ENCODE results near the gene CANT1.

Gene CANT1

GRCh38 chr17:79009397-79010303, at the start of gene CANT1:
Gene CANT1 (minus strand): TSS chr17:79009764. CDS start chr17:78997622, 12,142 bp downstream.
- DNase-seq = peak; percentile 87 to 88

DNA sequence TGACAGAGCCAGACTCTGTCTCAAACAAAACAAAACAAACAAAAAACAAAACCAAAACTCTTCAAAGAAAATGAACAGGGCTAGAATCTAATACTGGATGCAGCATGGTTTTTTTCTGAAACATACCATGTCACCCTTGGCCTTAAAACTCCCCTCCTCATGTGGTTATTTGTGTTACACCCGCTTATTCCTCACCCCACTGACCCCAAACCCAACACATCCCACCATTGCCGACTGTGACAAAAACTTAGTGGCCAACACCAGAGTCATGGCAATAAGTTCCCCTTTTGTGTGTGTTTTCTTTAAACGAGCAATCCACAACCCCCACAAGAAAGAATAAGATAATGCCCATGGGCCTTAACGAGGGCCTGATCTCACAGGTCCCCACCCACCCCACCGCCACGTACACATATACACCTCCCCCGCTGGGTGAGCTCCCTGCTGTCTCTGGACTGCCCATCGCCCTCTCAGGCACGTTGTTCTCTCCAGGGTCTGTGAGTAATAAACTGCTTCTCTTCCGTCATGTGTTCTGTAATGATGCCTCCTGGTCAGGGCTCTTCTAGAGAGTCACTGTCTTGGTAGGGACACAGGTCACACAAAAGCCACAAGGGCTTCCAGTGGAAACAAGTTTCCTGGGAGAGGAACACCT, 48.3 kb upstream of the CANT1 start:
- no peak for DNase-seq

DNA sequence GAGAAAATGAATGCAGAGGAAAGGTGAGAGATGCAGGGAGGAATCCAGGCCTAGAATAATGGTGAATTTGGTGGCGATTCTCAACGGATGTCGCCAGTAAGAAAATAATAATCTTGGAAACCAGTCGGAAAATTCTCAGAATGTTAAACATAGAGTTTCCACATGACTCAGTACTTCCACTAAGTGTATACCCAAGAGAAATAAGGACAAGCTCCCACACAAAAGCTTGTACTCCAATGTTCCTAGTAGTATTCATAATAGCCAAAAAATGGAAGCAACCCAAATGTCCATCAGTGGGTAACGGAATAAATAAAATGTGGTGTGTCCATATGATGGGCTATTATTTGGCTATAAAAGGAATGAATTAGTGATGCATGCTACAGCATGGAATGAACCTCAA, 45.6 kb upstream of the CANT1 start:
- no peak for DNase-seq

- DNase-seq = no peak
These were observed 44.8 kb upstream of the CANT1 start for GRCh38 chr17:79054200-79054960.

- DNase-seq = no peak
These were observed 43.8 kb upstream of the CANT1 start for GRCh38 chr17:79053251-79053925.

GRCh38 chr17:79052131-79052530, 42.6 kb upstream of the CANT1 start:
- no peak for DNase-seq

DNA sequence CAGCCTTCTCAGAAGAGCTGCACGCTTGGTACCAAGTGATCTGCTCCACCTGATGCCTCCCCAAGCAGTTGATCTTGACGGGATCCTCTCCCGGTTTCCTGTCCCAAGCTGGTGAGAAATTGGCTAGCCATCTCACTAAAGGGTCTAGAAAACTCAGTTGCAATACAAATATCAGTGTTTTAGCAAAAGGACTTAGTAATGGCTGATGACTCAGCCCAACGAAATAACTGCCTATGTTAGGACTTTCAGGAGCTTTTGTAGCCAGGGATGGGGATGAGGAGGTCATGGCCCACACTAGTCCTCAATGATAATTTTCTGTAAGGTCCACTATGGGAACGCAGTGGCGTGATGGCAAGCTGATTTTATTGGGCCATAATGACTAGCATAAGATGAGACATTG, 41.7 kb upstream of the CANT1 start:
- DNase-seq = no peak

DNA sequence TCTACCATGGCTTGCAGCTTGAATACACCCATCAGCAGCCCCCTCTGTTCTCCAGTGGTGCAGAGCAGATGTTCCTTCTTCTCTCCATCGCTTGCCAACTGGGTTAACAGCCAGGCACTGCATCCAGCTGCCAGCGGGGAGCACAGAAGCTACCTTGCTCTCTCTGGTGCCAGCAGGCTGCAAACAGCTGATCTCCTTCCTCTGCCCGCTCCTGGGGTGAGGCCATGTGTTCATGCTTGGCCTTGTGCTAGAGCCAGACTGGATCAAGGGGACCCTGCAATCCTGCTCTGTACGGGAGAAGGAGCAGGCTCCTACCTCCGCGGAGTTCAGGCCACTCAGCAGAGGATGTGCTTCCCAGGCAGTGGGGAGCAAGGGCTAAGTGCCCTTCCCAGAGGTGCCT, 41.0 kb upstream of the CANT1 start:
- DNase-seq = no peak

GRCh38 chr17:79049821-79050220, 40.3 kb upstream of the CANT1 start:
- DNase-seq = no peak

DNA sequence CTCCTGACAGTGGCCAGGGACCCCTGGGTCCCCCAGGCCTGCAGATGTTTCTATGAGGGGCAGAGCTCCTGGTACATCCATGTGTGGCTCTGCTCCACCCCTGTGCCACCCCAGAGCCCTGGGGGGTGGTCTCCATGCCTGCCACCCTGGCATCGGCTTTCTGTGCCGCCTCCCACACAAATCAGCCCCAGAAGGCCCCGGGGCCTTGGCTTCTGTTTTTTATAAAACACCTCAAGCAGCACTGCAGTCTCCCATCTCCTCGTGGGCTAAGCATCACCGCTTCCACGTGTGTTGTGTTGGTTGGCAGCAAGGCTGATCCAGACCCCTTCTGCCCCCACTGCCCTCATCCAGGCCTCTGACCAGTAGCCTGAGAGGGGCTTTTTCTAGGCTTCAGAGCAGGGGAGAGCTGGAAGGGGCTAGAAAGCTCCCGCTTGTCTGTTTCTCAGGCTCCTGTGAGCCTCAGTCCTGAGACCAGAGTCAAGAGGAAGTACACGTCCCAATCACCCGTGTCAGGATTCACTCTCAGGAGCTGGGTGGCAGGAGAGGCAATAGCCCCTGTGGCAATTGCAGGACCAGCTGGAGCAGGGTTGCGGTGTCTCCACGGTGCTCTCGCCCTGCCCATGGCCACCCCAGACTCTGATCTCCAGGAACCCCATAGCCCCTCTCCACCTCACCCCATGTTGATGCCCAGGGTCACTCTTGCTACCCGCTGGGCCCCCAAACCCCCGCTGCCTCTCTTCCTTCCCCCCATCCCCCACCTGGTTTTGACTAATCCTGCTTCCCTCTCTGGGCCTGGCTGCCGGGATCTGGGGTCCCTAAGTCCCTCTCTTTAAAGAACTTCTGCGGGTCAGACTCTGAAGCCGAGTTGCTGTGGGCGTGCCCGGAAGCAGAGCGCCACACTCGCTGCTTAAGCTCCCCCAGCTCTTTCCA, 39.5 kb upstream of the CANT1 start:
- DNase-seq = no peak

- no peak for DNase-seq
These were observed 38.6 kb upstream of the CANT1 start for GRCh38 chr17:79047923-79048825.

GRCh38 chr17:79047291-79047920, 37.8 kb upstream of the CANT1 start:
- DNase-seq = no peak

DNA sequence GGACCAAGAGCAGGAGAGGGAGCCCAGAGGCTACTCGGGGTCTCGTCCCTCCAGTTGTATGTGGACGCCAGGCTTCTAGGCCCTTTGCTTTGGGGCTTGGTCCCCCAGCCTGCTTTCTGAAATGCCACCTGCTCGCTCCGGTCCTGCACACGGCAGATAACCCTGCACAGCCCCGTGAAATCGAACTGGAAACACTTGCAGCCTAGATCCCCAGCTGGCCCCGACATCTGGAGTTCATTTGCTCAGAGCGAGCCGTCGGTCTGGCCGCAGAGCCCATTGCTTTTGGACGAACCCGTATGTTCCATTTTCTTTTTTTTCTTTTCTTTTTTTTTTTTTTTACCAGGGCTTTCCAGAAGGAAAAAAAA, 37.3 kb upstream of the CANT1 start:
- no peak for DNase-seq

GRCh38 chr17:79046197-79046915, 36.8 kb upstream of the CANT1 start:
- no peak for DNase-seq

GRCh38 chr17:79045842-79046196, 36.3 kb upstream of the CANT1 start:
- peak; percentile 54 for DNase-seq

- no peak for DNase-seq
These were observed 35.6 kb upstream of the CANT1 start for GRCh38 chr17:79045001-79045729.

GRCh38 chr17:79044462-79044861, 34.9 kb upstream of the CANT1 start:
- DNase-seq = no peak

DNA sequence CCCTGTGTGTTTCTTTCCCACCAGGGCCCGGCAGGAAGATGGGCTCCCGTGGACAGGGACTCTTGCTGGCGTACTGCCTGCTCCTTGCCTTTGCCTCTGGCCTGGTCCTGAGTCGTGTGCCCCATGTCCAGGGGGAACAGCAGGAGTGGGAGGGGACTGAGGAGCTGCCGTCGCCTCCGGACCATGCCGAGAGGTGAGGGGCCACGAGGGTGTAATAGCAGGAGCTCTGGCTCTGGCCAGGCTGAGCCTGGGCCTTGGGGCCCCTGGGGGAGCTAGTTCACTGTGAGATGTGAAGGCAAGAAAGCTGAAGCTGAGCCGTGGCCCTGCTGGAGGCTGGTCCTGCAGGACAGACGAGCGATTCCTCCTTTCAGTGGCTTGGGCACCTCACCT, 34.4 kb upstream of the CANT1 start:
- no peak for DNase-seq

Measured in CD4-positive, alpha-beta T cell treated with Interleukin-1 beta for 1 hour (primary cell).